ENCODE results near the gene ING4.

DNA sequence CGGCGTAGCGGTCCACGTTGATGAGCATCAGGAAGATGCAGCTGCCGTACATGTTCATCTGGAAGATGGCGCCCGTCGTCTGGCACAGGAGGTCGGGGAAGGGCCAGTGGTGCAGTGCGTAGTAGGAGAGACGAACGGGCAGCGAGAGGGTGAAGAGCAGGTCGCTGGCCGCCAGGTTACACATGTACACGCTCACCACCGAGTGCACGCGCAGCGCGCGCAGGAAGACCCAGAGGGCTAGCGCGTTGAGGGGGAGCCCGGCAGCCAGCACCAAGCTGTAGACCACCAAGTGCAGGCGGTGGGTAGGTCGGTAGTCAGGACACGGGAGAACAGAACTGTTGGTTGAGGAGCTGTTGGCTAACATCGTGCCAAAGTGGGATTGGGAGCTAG, 42.0 kb downstream of the ING4 start:
- no peak for TF ChIP-seq CTCF (IDR thresholded peaks at IDR 0.05 in 4 of 5, conservative IDR thresholded peaks at IDR 0.05 in 1 of 5)
- no peak for TF ChIP-seq POLR2A (IDR thresholded peaks at IDR 0.05)
